Ascending aorta (tissue), 2 donors: ENCODE measurements around the gene KCNN3. TPM values are rescaled to one million over a fixed set of nuclear protein-coding genes. Genes with fewer than 3 reads are reported as not detected.
A peak's percentile ranks its signal among the peaks of the same experiment; 100 is the strongest.

Source experiments
- DNase-seq, 2 donors: peaks; one replicate each; pipeline ENCODE4 v3.0.0-alpha.2; 2019; ENCODE audit warnings: low spot score in 2 of 2
- H3K27ac ChIP-seq, 2 donors: fragments of 200-600 bp; sonication (generic); one replicate each; pipeline ENCODE4 v1.5.1; 2016 to 2017; ENCODE audit warnings: mild to moderate bottlenecking in 1 of 2
- H3K27me3 ChIP-seq: fragments of 200-600 bp; sonication (generic); one replicate; pipeline ENCODE4 v1.5.1; 2017
- H3K36me3 ChIP-seq, 2 donors: fragments of 200-600 bp; sonication (generic); one replicate each; pipeline ENCODE4 v1.5.1; 2016
- H3K4me1 ChIP-seq, 2 donors: fragments of 200-600 bp; sonication (generic); one replicate each; pipeline ENCODE4 v1.5.1; 2016 to 2017; ENCODE audit warnings: mild to moderate bottlenecking in 1 of 2
- H3K4me3 ChIP-seq, 2 donors: fragments of 200-600 bp; sonication (generic); one replicate each; pipeline ENCODE4 v1.5.1; 2016 to 2017; ENCODE audit warnings: mild to moderate bottlenecking in 1 of 2
- H3K9me3 ChIP-seq, 2 donors: fragments of 200-600 bp; sonication (generic); one replicate each; pipeline ENCODE4 v1.5.1; 2016
- intact Hi-C: fragments of 100-400 bp; cut with DNase I; formaldehyde crosslinking; loops from one replicate; pipeline ENCODE4 v1.15.1; 2023
- total RNA-seq: library from RNA; depleted of rRNA; stranded (reverse); fragments of >200 nt; gene quantifications from one replicate; pipeline ENCODE4 v1.1.0, GENCODE V29; 2016
- TF ChIP-seq, protein P1 (sequence below), 3 experiments: fragments of 200-600 bp in 2 of 3; fragments of 450-650 bp in 1 of 3; sonication (generic) in 2 of 3; IDR thresholded peaks; one replicate each; pipeline ENCODE4 v1.5.1; 2016 to 2019; ENCODE audit warnings: antibody characterized with exemption in 3 of 3, mild to moderate bottlenecking in 1 of 3, moderate library complexity in 1 of 3

KCNN3 gene
- total RNA-seq, 1 donor from 2014 or later: 24.6 TPM

DNA sequence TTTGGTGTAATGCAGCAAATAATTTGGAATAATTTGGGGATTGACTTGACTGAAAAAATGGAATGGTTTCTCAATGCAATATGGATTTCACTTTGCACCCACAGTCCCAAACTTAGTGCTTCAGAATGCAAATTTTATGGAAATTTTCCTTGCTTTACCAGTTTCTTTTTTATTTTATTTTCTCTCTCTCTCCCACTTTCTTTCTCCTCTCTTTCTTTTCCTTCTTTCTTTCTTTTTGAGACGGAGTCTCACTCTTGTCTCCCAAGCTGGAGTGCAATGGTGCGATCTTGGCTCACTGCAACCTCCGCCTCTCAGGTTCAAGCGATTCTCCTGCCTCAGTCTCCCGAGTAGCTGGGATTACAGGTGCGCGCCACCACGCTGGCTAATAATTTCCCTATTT, 110.3 kb downstream of the KCNN3 start:
- Histone ChIP-seq H3K4me3 (no peak overlapping the region), H3K4me1 (peaks cover 0 to 4% of the 10 kb centered on the region in 2 donors), H3K27ac (no peak overlapping the region), H3K27me3 (no peaks in the 10 kb centered on the region), H3K36me3 (no peaks in the 10 kb centered on the region), H3K9me3 (no peaks in the 10 kb centered on the region)
- TF ChIP-seq, protein P1, sequence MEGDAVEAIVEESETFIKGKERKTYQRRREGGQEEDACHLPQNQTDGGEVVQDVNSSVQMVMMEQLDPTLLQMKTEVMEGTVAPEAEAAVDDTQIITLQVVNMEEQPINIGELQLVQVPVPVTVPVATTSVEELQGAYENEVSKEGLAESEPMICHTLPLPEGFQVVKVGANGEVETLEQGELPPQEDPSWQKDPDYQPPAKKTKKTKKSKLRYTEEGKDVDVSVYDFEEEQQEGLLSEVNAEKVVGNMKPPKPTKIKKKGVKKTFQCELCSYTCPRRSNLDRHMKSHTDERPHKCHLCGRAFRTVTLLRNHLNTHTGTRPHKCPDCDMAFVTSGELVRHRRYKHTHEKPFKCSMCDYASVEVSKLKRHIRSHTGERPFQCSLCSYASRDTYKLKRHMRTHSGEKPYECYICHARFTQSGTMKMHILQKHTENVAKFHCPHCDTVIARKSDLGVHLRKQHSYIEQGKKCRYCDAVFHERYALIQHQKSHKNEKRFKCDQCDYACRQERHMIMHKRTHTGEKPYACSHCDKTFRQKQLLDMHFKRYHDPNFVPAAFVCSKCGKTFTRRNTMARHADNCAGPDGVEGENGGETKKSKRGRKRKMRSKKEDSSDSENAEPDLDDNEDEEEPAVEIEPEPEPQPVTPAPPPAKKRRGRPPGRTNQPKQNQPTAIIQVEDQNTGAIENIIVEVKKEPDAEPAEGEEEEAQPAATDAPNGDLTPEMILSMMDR (IDR thresholded peaks at IDR 0.05): no peak
- intact Hi-C loops: loop anchor here (2.0 to 10.0 kb wide), 2 partner anchors 201 to 275 kb away; partner anchors contain the start of gene UBE2Q1
- peak in 1 of 2 donors; percentile 11 for DNase-seq

DNA sequence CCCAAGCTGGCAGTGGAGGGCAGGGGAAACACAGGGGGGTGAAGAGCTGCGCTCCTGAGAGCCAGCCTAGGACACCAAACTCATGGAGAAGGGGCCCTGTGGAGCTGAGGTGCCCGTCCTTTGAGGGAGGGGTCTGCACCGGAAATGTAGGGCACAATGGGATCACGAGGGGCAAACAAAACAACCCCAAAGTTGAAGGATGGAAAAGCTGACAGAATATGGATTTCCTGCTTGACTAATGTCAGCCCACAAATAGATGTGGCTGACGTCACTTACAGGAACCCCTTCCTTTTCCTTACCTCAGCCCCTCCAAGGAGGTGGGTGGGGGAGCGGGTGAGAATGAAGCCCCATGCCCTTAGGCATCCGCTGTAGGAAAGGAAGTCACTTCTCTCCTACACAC, 110.9 kb downstream of the KCNN3 start:
- Histone ChIP-seq H3K9me3 (no peaks in the 10 kb centered on the region), H3K4me3 (no peak overlapping the region), H3K4me1 (peaks cover 0 to 4% of the 10 kb centered on the region in 2 donors), H3K27ac (no peak overlapping the region), H3K27me3 (no peaks in the 10 kb centered on the region), H3K36me3 (no peaks in the 10 kb centered on the region)
- intact Hi-C loops: no loop called here
- DNase-seq: peak in 1 of 2 donors; percentile 55
- TF ChIP-seq, protein P1 (IDR thresholded peaks at IDR 0.05): no peak

DNA sequence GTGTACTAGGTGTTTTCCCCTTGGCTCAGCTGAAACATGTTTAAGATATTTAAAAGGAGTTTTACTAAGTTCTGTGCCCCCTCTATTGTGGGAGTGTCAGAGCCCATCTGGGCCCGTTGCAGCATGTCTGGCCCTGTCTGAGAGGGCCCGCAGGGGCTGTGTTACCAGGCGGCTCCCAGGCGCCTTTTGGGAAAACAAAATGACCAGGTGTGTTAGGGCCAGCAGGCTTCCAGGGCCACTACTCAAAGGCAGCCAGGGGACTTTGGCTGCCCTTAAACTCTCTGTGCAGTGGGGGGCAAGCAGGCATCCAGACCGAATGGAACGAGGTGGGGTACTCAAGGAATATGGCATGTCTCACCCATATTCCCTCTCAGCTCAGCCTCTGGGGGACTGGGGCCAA, 111.7 kb downstream of the KCNN3 start:
- Histone ChIP-seq H3K9me3 (no peaks in the 10 kb centered on the region), H3K4me1 (peaks cover 0 to 4% of the 10 kb centered on the region in 2 donors), H3K36me3 (no peaks in the 10 kb centered on the region), H3K27me3 (no peaks in the 10 kb centered on the region), H3K4me3 (no peak overlapping the region), H3K27ac (no peak overlapping the region)
- DNase-seq: peak in 1 of 2 donors; percentile 39
- TF ChIP-seq, protein P1 (IDR thresholded peaks at IDR 0.05): no peak
- intact Hi-C loops: no loop called here

DNA sequence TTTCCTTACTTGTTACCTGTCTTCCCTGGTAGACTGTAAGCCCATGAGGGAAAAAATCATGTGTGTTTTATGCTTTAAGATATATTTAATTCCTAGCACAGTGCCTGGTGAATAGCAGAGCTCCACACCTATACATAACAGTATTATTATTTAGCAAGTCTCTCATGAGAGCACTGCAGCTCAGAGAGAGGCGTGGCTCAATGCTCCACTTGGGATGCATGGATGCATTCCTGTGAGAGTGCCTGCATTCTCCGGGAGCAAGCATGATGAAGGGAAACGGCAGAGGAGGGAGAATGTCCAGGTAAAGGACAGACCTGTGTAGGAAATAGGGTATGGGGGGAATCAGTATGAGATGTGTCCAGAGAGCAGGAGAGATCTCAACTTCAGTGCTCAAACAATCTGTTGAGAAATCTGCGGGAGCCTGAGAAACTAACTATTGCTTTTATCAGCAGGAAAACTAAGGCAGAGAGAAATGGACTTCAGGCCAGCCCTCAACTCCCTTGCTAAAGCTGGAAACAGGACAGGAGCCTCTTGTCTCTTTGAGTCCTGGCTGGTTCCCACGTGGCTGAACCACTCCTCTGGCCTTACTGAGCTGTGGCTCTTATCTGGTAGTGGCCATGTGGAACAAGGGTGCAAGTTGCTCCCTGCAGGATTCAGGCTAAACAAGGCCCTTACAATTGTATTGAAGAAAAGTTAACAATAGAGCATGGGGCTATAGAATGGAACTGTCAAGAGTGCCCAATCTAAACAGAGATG, 113.1 kb downstream of the KCNN3 start:
- Histone ChIP-seq H3K27me3 (no peaks in the 10 kb centered on the region), H3K36me3 (no peaks in the 10 kb centered on the region), H3K4me3 (no peak overlapping the region), H3K4me1 (peaks cover 0 to 4% of the 10 kb centered on the region in 2 donors), H3K9me3 (no peaks in the 10 kb centered on the region), H3K27ac (no peak overlapping the region)
- DNase-seq: peak in 1 of 2 donors; percentile 19
- intact Hi-C loops: no loop called here
- TF ChIP-seq, protein P1 (IDR thresholded peaks at IDR 0.05): no peak

DNA sequence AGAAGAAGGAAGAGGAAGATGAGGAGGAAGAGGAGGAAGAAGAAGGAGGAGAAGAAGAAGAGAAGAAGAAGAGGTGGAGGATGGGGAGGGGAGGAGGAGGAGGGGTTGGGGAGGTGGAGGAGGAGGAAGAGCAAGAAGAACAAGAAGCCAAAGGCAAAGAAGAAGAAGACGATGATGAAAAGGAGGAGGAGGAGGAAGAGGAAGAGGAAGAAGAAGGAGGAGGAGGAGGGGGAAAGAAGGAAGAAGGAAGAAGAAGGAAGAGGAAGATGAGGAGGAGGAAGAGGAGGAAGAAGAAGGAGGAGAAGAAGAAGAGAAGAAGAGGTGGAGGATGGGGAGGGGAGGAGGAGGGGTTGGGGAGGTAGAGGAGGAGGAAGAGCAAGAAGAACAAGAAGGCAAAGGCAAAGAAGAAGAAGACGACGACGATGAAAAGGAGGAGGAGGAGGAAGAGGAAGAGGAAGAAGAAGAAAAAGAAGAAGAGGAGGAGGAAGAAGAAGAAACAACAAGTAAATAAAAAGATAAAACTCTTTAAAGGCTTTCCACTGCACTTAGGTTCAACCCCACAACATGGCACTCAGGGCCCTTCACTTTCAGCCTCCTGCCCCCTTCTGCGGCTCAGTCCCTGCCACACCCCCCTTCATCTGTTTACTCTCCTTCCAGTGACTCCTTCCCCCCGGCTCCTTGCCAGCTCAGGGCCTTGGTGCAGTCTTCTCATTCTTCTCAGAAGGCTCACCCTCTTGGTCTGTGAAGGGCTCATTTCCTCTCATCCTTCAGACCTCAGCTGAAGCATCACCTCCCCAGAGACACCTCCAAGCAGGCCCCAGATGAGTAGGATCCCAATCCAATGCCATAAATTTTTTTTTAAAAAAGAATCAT, 114.0 kb downstream of the KCNN3 start:
- Histone ChIP-seq H3K4me3 (no peak overlapping the region), H3K36me3 (no peaks in the 10 kb centered on the region), H3K27me3 (no peaks in the 10 kb centered on the region), H3K9me3 (no peaks in the 10 kb centered on the region), H3K4me1 (peaks cover 0 to 4% of the 10 kb centered on the region in 2 donors), H3K27ac (no peak overlapping the region)
- TF ChIP-seq, protein P1 (IDR thresholded peaks at IDR 0.05): no peak
- intact Hi-C loops: no loop called here
- peak in 1 of 2 donors; percentile 43 for DNase-seq
